ENCODE data around the gene BAIAP2L2. TPM values are rescaled to one million over a fixed set of nuclear protein-coding genes. Genes with fewer than 3 reads are reported as not detected.

The BAIAP2L2 gene
- total and polyA plus RNA-seq, 4 donors, result 0.17 to 1.0 (median 0.46) TPM

- DNase-seq (no peak), ATAC-seq (ENCODE audit: insufficient read depth, low FRiP score) (no peak)
- Histone ChIP-seq H3K27ac (ENCODE audit: low read depth in 1 of 2, low read length in 1 of 2) (no peak overlapping the region), H3K4me1 (ENCODE audit: control insufficient read depth in 5 of 5, insufficient read depth in 5 of 5, low read length in 5 of 5) (peaks cover 0 to 4% (median 0%) of the 10 kb centered on the region in 5 donors), H3K4me3 (no peak overlapping the region), H3K9ac (ENCODE audit: insufficient read depth in 1 of 2, low read length in 2 of 2) (no peak overlapping the region), H3K9me3 (ENCODE audit: control insufficient read depth in 4 of 4, insufficient read depth in 3 of 4, low read length in 3 of 4) (no peaks in the 10 kb centered on the region), H3K36me3 (ENCODE audit: control insufficient read depth in 4 of 4, insufficient read depth in 4 of 4, low read length in 4 of 4) (no peaks in the 10 kb centered on the region), H3K27me3 (ENCODE audit: control insufficient read depth in 3 of 3, insufficient read depth in 3 of 3, low read length in 2 of 3) (no peaks in the 10 kb centered on the region)
- WGBS, 2 donors, result 90 to 92% methylated on average over 7 of the region's 7 CpGs
- TF ChIP-seq, protein P1, sequence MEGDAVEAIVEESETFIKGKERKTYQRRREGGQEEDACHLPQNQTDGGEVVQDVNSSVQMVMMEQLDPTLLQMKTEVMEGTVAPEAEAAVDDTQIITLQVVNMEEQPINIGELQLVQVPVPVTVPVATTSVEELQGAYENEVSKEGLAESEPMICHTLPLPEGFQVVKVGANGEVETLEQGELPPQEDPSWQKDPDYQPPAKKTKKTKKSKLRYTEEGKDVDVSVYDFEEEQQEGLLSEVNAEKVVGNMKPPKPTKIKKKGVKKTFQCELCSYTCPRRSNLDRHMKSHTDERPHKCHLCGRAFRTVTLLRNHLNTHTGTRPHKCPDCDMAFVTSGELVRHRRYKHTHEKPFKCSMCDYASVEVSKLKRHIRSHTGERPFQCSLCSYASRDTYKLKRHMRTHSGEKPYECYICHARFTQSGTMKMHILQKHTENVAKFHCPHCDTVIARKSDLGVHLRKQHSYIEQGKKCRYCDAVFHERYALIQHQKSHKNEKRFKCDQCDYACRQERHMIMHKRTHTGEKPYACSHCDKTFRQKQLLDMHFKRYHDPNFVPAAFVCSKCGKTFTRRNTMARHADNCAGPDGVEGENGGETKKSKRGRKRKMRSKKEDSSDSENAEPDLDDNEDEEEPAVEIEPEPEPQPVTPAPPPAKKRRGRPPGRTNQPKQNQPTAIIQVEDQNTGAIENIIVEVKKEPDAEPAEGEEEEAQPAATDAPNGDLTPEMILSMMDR (IDR thresholded peaks at IDR 0.05; ENCODE audit: control extremely low read depth, extremely low read depth), result no peak
Measured at GRCh38 chr22:38050720-38051119, 59.8 kb downstream of the BAIAP2L2 start.

DNA sequence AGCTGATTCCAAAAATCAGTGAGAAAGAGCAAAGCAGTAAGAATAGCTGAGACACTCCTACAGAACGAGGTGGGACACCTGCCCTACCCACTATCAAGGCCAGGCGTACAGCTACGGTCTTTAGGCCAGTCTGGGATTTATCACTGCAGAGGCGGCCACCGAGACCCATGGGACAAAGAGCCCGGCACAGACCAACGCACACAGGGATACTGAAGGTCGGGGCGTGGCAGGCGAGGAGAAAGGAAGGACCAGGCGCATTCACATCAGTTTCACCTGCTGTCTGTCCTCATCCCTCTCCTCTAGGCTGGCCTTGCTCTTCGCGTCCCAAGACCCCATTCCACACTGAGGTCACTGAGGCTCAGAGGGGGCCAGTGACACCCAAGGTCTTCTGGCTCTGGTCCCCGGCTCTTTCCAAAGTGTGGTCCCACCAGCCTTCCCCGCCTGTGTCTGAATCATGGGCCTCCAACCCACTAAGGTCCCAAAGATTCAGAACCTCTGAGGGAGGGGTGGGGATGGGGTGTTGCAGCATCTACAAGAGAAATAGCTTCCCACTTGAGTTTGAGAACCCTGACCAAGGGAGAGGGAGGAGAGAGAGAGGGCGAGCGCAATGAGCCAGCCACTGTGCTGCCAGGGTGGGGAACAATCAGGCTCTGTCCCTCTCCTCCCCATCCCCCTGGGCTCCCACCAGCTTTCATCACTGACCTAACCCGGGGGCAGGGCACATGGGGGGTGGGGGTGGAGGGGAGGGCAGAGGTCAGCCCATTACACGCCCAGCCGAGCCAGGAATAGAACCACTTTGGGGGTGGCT, 60.5 kb downstream of the BAIAP2L2 start:
- WGBS, 2 donors, result 84 to 90% methylated on average over 20 of the region's 20 CpGs

DNA sequence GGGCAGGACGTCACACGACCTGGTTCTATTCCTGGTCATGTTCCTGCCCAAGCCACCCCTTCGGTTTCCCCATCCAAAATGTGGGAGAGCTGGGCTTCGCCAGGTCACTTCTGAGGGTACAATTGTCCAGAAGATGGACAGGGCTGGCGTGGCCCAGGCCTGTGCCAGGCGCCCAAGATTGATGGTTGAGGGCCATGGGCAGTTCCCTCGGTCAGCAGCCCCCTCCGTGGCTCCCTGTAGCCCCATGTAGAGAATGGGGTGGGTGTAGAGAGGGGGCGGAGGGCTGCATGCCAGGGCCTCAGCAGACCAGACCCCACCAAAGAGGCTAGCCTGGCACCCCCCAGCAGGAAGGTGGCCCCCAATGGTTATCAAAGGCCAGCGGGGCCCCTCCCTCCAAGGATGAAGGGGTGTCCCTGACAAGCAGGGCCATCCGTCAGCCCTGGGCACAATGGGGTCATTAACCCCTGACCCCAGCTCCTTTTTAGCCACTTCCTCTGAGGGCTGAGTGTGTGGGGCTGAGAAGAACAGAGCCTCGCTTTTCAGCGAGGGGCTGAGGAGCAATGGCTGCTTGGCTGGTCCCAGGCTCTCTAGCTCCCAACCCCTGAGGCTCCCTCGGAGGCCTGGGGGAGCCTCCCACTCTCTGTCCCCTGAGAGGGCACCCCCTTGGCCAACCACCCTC, 64.3 kb downstream of the BAIAP2L2 start:
- Histone ChIP-seq H3K9ac (ENCODE audit: insufficient read depth in 1 of 2, low read length in 2 of 2) (no peak overlapping the region), H3K36me3 (ENCODE audit: control insufficient read depth in 4 of 4, insufficient read depth in 4 of 4, low read length in 4 of 4) (no peaks in the 10 kb centered on the region), H3K9me3 (ENCODE audit: control insufficient read depth in 4 of 4, insufficient read depth in 3 of 4, low read length in 3 of 4) (no peaks in the 10 kb centered on the region), H3K4me3 (no peak overlapping the region), H3K4me1 (ENCODE audit: control insufficient read depth in 5 of 5, insufficient read depth in 5 of 5, low read length in 5 of 5) (peaks cover 0 to 2% (median 0%) of the 10 kb centered on the region in 5 donors), H3K27ac (ENCODE audit: low read depth in 1 of 2, low read length in 1 of 2) (no peak overlapping the region), H3K27me3 (ENCODE audit: control insufficient read depth in 3 of 3, insufficient read depth in 3 of 3, low read length in 2 of 3) (no peaks in the 10 kb centered on the region)
- DNase-seq, result no peak
- ATAC-seq (ENCODE audit: insufficient read depth, low FRiP score), result no peak
- TF ChIP-seq, protein P1 (IDR thresholded peaks at IDR 0.05; ENCODE audit: control extremely low read depth, extremely low read depth), result no peak
- 70 to 80% methylated on average over 14 of the region's 14 CpGs for WGBS, 2 donors

More for the DNA sequence above, 60.5 kb downstream of the BAIAP2L2 start:
- DNase-seq, result no peak
- Histone ChIP-seq H3K4me1 (ENCODE audit: control insufficient read depth in 5 of 5, insufficient read depth in 5 of 5, low read length in 5 of 5) (peaks cover 0 to 4% (median 0%) of the 10 kb centered on the region in 5 donors), H3K9ac (ENCODE audit: insufficient read depth in 1 of 2, low read length in 2 of 2) (no peak overlapping the region), H3K27ac (ENCODE audit: low read depth in 1 of 2, low read length in 1 of 2) (no peak overlapping the region), H3K27me3 (ENCODE audit: control insufficient read depth in 3 of 3, insufficient read depth in 3 of 3, low read length in 2 of 3) (no peaks in the 10 kb centered on the region), H3K4me3 (no peak overlapping the region), H3K9me3 (ENCODE audit: control insufficient read depth in 4 of 4, insufficient read depth in 3 of 4, low read length in 3 of 4) (no peaks in the 10 kb centered on the region), H3K36me3 (ENCODE audit: control insufficient read depth in 4 of 4, insufficient read depth in 4 of 4, low read length in 4 of 4) (no peaks in the 10 kb centered on the region)
- ATAC-seq (ENCODE audit: insufficient read depth, low FRiP score), result no peak
- TF ChIP-seq, protein P1 (IDR thresholded peaks at IDR 0.05; ENCODE audit: control extremely low read depth, extremely low read depth), result no peak

Measured in lung (tissue), 12 donors.